ENCODE results near the gene MAST2. TPM values are rescaled to one million over a fixed set of nuclear protein-coding genes. Genes with fewer than 3 reads are reported as not detected.

MAST2 gene
- total and polyA plus RNA-seq, 9 of the 15 experiments (the other 6 are each of a cell fraction or from before 2014, with no cell fraction given) = 0.73 to 32.0 (median 17.8) TPM

GRCh38 chr1:45913183-45913683 is 109.8 kb downstream of the MAST2 start (continued):
- TF ChIP-seq, protein P1, sequence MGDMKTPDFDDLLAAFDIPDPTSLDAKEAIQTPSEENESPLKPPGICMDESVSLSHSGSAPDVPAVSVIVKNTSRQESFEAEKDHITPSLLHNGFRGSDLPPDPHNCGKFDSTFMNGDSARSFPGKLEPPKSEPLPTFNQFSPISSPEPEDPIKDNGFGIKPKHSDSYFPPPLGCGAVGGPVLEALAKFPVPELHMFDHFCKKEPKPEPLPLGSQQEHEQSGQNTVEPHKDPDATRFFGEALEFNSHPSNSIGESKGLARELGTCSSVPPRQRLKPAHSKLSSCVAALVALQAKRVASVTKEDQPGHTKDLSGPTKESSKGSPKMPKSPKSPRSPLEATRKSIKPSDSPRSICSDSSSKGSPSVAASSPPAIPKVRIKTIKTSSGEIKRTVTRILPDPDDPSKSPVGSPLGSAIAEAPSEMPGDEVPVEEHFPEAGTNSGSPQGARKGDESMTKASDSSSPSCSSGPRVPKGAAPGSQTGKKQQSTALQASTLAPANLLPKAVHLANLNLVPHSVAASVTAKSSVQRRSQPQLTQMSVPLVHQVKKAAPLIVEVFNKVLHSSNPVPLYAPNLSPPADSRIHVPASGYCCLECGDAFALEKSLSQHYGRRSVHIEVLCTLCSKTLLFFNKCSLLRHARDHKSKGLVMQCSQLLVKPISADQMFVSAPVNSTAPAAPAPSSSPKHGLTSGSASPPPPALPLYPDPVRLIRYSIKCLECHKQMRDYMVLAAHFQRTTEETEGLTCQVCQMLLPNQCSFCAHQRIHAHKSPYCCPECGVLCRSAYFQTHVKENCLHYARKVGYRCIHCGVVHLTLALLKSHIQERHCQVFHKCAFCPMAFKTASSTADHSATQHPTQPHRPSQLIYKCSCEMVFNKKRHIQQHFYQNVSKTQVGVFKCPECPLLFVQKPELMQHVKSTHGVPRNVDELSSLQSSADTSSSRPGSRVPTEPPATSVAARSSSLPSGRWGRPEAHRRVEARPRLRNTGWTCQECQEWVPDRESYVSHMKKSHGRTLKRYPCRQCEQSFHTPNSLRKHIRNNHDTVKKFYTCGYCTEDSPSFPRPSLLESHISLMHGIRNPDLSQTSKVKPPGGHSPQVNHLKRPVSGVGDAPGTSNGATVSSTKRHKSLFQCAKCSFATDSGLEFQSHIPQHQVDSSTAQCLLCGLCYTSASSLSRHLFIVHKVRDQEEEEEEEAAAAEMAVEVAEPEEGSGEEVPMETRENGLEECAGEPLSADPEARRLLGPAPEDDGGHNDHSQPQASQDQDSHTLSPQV (IDR thresholded peaks at IDR 0.05) = no peak
- TF ChIP-seq HDGF (IDR thresholded peaks at IDR 0.05) (no peak), MYBL2 (IDR thresholded peaks at IDR 0.05; ENCODE audit: low read depth) (peak; percentile 29; the same call in 1 of the 2 replicates), MYBL2 (CRISPR knock-in tag; IDR thresholded peaks at IDR 0.05; ENCODE audit: borderline replicate concordance) (no peak), NR2C1 (IDR thresholded peaks at IDR 0.05) (no peak), NR2C1 (tag; IDR thresholded peaks at IDR 0.05) (0 out of 2 replicates have a peak, but pooled peaks have one; percentile 32), ZBED1 (IDR thresholded peaks at IDR 0.05) (no peak), RCOR1 (IDR thresholded peaks at IDR 0.05; ENCODE audit: borderline replicate concordance in 1 of 2, low read depth in 2 of 2, low read length in 2 of 2) (peak; percentile 73 to 96), BHLHE40 (IDR thresholded peaks at IDR 0.05; ENCODE audit: low read length) (0 out of 2 replicates have a peak, but pooled peaks have one; percentile 8), NR2C2 (CRISPR knock-in tag; IDR thresholded peaks at IDR 0.05) (no peak), NR2C2 (tag; IDR thresholded peaks at IDR 0.05) (peak; percentile 62; the same call in 1 of the 2 replicates), ZNF318 (IDR thresholded peaks at IDR 0.05; ENCODE audit: borderline replicate concordance in 1 of 2, low read depth in 1 of 2) (peak in 1 of 2 experiments; percentile 72; a peak in 1 of 4 replicates), ZNF395 (CRISPR knock-in tag; IDR thresholded peaks at IDR 0.05) (peak; percentile 42; the same call in 1 of the 2 replicates), TAL1 (IDR thresholded peaks at IDR 0.05) (peak; percentile 17; the same call in 1 of the 2 replicates), EZH2 (IDR thresholded peaks at IDR 0.05; ENCODE audit: borderline replicate concordance, low read depth, low read length) (no peak)
